Measurements from ENCODE around the gene ELF2.
"Not testable (repeated sequence)": the region's sequence is repeated elsewhere in the genome, so short reads cannot be mapped to it uniquely, and the experiment has no call there.

ELF2 gene

GRCh38 chr4:139184129-139184528 is 7.1 kb upstream of the ELF2 start:
- DNase-seq = peak; percentile 43

GRCh38 chr4:139177869-139178619 is 1.0 kb upstream of the ELF2 start:
- DNase-seq = peak; percentile 95

- peak; percentile 44 for DNase-seq
Measured at GRCh38 chr4:139176302-139177048, 543 bp downstream of the ELF2 start.

GRCh38 chr4:139175646-139176301 is 1.2 kb downstream of the ELF2 start:
- DNase-seq = no peak

- peak; percentile 52 for DNase-seq
Measured at GRCh38 chr4:139171876-139172691, 4.9 kb downstream of the ELF2 start.

- DNase-seq = no peak
Measured at GRCh38 chr4:139170932-139171331, 6.1 kb downstream of the ELF2 start.

GRCh38 chr4:139167774-139168444 is 9.1 kb downstream of the ELF2 start:
- DNase-seq = peak; percentile 43

GRCh38 chr4:139164731-139165130 is 12.3 kb downstream of the ELF2 start:
- DNase-seq = no peak

- no peak for DNase-seq
Measured at GRCh38 chr4:139163806-139164206, 13.2 kb downstream of the ELF2 start.

- DNase-seq = not testable (repeated sequence)
Measured at GRCh38 chr4:139157977-139158376, 19.0 kb downstream of the ELF2 start.

GRCh38 chr4:139154952-139155557 is 22.0 kb downstream of the ELF2 start:
- DNase-seq = no peak

GRCh38 chr4:139154538-139154937 is 22.5 kb downstream of the ELF2 start:
- no peak for DNase-seq

- no peak for DNase-seq
Measured at GRCh38 chr4:139154134-139154421, 22.9 kb downstream of the ELF2 start.

- peak; percentile 44 for DNase-seq
Measured at GRCh38 chr4:139153411-139154133, 23.4 kb downstream of the ELF2 start.

GRCh38 chr4:139152249-139152648 is 24.8 kb downstream of the ELF2 start:
- DNase-seq = no peak

- no peak for DNase-seq
Measured at GRCh38 chr4:139146926-139147629, 29.9 kb downstream of the ELF2 start.

- no peak for DNase-seq
Measured at GRCh38 chr4:139145552-139145932, 31.5 kb downstream of the ELF2 start.

GRCh38 chr4:139144911-139145551 is 32.0 kb downstream of the ELF2 start:
- no peak for DNase-seq

GRCh38 chr4:139144161-139144859 is 32.7 kb downstream of the ELF2 start:
- DNase-seq = peak; percentile 20

GRCh38 chr4:139142980-139143379 is 34.0 kb downstream of the ELF2 start:
- no peak for DNase-seq

Measured in fibroblast of upper back skin (primary cell).